ENCODE measurements around the gene PDCD4. TPM values are rescaled to one million over a fixed set of nuclear protein-coding genes. Genes with fewer than 3 reads are reported as not detected.
A peak's percentile ranks its signal among the peaks of the same experiment; 100 is the strongest.

Gene PDCD4
- total and polyA plus RNA-seq, 2 of the 13 experiments (the other 11 are each of a cell fraction or from before 2014, with no cell fraction given), result 22.8 to 56.2 TPM

DNA sequence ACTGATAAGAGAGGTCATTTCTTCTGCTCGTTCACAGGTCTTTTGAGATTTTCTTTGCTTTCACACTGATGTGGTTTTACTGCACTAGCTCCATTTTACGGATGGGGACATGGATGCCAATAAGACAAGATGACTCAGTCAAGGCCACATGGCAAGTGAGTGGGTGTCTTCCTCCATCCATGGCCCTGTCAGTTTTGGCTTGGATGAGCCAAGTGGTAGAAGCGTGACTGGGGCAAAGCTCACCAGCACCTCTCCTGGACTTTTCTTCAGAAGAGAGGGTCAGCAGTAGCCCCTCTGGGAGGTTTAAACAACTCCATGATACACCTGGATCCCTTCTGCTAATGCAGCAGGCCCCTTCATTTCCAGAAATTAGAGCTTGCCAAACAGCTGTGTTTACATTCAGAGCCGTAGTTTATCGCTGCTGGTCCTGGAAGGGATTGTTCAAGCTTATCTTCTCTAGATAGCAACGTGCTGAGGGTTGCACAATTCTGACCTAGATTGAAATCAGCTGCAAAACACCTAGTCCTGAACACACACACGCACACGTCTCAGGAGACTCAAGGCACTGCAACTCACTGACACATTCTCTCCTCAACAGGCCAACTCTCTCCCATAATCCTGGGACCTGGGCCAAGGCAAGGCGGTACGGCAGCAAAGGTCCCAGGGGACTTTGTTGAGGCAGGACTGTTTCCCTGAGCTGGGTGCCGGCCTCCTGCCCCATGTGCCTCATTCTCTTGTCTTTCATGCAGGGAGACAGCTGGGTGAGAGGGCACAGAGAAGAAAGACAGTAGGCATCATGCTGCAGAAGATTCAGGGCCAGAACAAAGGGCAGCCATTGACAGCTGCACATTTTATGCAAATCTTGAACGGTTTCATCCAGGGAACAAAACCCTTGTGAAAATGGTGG lies 14.2 kb upstream of the PDCD4 start (continued):
- TF ChIP-seq, protein P1, sequence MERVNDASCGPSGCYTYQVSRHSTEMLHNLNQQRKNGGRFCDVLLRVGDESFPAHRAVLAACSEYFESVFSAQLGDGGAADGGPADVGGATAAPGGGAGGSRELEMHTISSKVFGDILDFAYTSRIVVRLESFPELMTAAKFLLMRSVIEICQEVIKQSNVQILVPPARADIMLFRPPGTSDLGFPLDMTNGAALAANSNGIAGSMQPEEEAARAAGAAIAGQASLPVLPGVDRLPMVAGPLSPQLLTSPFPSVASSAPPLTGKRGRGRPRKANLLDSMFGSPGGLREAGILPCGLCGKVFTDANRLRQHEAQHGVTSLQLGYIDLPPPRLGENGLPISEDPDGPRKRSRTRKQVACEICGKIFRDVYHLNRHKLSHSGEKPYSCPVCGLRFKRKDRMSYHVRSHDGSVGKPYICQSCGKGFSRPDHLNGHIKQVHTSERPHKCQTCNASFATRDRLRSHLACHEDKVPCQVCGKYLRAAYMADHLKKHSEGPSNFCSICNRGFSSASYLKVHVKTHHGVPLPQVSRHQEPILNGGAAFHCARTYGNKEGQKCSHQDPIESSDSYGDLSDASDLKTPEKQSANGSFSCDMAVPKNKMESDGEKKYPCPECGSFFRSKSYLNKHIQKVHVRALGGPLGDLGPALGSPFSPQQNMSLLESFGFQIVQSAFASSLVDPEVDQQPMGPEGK (CRISPR knock-in tag; IDR thresholded peaks at IDR 0.05), result peak; percentile 36; the same call in 1 of the 2 replicates
- TF ChIP-seq, protein P2, sequence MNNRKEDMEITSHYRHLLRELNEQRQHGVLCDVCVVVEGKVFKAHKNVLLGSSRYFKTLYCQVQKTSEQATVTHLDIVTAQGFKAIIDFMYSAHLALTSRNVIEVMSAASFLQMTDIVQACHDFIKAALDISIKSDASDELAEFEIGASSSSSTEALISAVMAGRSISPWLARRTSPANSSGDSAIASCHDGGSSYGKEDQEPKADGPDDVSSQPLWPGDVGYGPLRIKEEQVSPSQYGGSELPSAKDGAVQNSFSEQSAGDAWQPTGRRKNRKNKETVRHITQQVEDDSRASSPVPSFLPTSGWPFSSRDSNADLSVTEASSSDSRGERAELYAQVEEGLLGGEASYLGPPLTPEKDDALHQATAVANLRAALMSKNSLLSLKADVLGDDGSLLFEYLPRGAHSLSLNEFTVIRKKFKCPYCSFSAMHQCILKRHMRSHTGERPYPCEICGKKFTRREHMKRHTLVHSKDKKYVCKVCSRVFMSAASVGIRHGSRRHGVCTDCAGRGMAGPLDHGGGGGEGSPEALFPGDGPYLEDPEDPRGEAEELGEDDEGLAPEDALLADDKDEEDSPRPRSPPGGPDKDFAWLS (CRISPR knock-in tag; IDR thresholded peaks at IDR 0.05; ENCODE audit: borderline replicate concordance), result no peak
- TF ChIP-seq ZMYM4 (CRISPR knock-in tag; IDR thresholded peaks at IDR 0.05) (no peak; the same call in 1 of the 2 replicates), PAF1 (CRISPR knock-in tag; IDR thresholded peaks at IDR 0.05) (no peak), MZF1 (CRISPR knock-in tag; IDR thresholded peaks at IDR 0.05; ENCODE audit: borderline replicate concordance) (no peak), AGO2 (optimal IDR thresholded peaks at IDR 0.05; ENCODE audit: low read depth, low read length) (no peak), ARNTL (CRISPR knock-in tag; IDR thresholded peaks at IDR 0.05) (peak; percentile 50; the same call in 1 of the 2 replicates), YEATS2 (CRISPR knock-in tag; IDR thresholded peaks at IDR 0.05; ENCODE audit: borderline replicate concordance) (no peak), KLF13 (CRISPR knock-in tag; IDR thresholded peaks at IDR 0.05) (no peak), TBL1XR1 (IDR thresholded peaks at IDR 0.05; ENCODE audit: borderline replicate concordance, low read length, partially characterized antibody) (no peak), RBFOX2 (IDR thresholded peaks at IDR 0.05; ENCODE audit: low read depth, low read length) (no peak), HDAC1 (CRISPR knock-in tag; IDR thresholded peaks at IDR 0.05) (peak; percentile 72), BHLHE40 (IDR thresholded peaks at IDR 0.05; ENCODE audit: low read length) (no peak), ZBTB1 (CRISPR knock-in tag; IDR thresholded peaks at IDR 0.05; ENCODE audit: borderline replicate concordance) (no peak), MATR3 (CRISPR knock-in tag; IDR thresholded peaks at IDR 0.05) (no peak), ZNF337 (CRISPR knock-in tag; IDR thresholded peaks at IDR 0.05; ENCODE audit: borderline replicate concordance, low read depth) (no peak), TAF15 (IDR thresholded peaks at IDR 0.05; ENCODE audit: low read depth, low read length, poor library complexity, severe bottlenecking) (no peak)
- TF ChIP-seq, protein P3, sequence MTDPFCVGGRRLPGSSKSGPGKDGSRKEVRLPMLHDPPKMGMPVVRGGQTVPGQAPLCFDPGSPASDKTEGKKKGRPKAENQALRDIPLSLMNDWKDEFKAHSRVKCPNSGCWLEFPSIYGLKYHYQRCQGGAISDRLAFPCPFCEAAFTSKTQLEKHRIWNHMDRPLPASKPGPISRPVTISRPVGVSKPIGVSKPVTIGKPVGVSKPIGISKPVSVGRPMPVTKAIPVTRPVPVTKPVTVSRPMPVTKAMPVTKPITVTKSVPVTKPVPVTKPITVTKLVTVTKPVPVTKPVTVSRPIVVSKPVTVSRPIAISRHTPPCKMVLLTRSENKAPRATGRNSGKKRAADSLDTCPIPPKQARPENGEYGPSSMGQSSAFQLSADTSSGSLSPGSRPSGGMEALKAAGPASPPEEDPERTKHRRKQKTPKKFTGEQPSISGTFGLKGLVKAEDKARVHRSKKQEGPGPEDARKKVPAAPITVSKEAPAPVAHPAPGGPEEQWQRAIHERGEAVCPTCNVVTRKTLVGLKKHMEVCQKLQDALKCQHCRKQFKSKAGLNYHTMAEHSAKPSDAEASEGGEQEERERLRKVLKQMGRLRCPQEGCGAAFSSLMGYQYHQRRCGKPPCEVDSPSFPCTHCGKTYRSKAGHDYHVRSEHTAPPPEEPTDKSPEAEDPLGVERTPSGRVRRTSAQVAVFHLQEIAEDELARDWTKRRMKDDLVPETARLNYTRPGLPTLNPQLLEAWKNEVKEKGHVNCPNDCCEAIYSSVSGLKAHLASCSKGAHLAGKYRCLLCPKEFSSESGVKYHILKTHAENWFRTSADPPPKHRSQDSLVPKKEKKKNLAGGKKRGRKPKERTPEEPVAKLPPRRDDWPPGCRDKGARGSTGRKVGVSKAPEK (CRISPR knock-in tag; IDR thresholded peaks at IDR 0.05; ENCODE audit: borderline replicate concordance), result no peak
- TF ChIP-seq, protein P4, sequence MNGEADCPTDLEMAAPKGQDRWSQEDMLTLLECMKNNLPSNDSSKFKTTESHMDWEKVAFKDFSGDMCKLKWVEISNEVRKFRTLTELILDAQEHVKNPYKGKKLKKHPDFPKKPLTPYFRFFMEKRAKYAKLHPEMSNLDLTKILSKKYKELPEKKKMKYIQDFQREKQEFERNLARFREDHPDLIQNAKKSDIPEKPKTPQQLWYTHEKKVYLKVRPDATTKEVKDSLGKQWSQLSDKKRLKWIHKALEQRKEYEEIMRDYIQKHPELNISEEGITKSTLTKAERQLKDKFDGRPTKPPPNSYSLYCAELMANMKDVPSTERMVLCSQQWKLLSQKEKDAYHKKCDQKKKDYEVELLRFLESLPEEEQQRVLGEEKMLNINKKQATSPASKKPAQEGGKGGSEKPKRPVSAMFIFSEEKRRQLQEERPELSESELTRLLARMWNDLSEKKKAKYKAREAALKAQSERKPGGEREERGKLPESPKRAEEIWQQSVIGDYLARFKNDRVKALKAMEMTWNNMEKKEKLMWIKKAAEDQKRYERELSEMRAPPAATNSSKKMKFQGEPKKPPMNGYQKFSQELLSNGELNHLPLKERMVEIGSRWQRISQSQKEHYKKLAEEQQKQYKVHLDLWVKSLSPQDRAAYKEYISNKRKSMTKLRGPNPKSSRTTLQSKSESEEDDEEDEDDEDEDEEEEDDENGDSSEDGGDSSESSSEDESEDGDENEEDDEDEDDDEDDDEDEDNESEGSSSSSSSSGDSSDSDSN (CRISPR knock-in tag; IDR thresholded peaks at IDR 0.05), result no peak
